Keratinocyte (primary cell): ENCODE measurements around the gene CDC42EP3.

Experiments used
- CTCF ChIP-seq, 3 experiments: IDR thresholded peaks in 1 of 3; conservative IDR thresholded peaks in 1 of 3; optimal IDR thresholded peaks in 1 of 3; 2 replicates in 2 of 3; 3 replicates in 1 of 3; pipeline versions ENCODE3 to v1.5.1; 2011; ENCODE audit warnings: low read length in 3 of 3, mild to moderate bottlenecking in 3 of 3, moderate library complexity in 2 of 3, control low read depth in 1 of 3, inconsistent platforms in 1 of 3; ENCODE audit not compliant: insufficient read depth in 2 of 3; ENCODE audit errors: extremely low read depth in 1 of 3
- EZH2 ChIP-seq: IDR thresholded peaks from one replicate; pipeline ENCODE4 v1.6.1; 2012; ENCODE audit warnings: inconsistent platforms, mild to moderate bottlenecking, low read length, moderate library complexity

- TF ChIP-seq CTCF (optimal IDR thresholded peaks at IDR 0.05 in 1 of 3, IDR thresholded peaks at IDR 0.05 in 1 of 3, conservative IDR thresholded peaks at IDR 0.05 in 1 of 3; ENCODE audit: extremely low read depth in 1 of 3, insufficient read depth in 2 of 3, low read length in 3 of 3) (no peak), EZH2 (no peak)
Observed at GRCh38 chr2:37709111-37709510, 37.7 kb upstream of the CDC42EP3 start.
